Endothelial cell of umbilical vein (primary cell): ENCODE results near the gene CCN5. TPM values are rescaled to one million over a fixed set of nuclear protein-coding genes. Genes with fewer than 3 reads are reported as not detected.
"Not testable (repeated sequence)": the region's sequence is repeated elsewhere in the genome, so short reads cannot be mapped to it uniquely, and the experiment has no call there.

ENCODE experiments used
- BruUV-seq: library from RNA; stranded (reverse); fragments of 400-500 nt; replicated peaks from 2 replicates; lab custom pipeline; 2021; lab: Mats Ljungman, UMichigan
- CTCF ChIA-PET: fragments of 300-600, 350-600 bp; sonication (Branson Sonifier 250); formaldehyde crosslinking; loops from one replicate; lab custom pipeline; 2021; ENCODE audit warnings: antibody characterized with exemption, inconsistent platforms; lab: Charles Lee
- POLR2A ChIA-PET: fragments of 300-600, 350-600 bp; sonication (Branson Sonifier 250); formaldehyde crosslinking; loops from one replicate; lab custom pipeline; 2021; ENCODE audit warnings: antibody characterized with exemption, inconsistent platforms; lab: Charles Lee
- DNase-seq: peaks from one replicate; pipeline ENCODE4 v3.0.0-alpha.2; 2011; ENCODE audit warnings: low read depth, low spot score
- FAIRE-seq: peaks from 2 replicates; lab custom pipeline; 2011; peaks lifted over from hg19 to GRCh38; lab: Jason Lieb, UNC
- H2AFZ ChIP-seq: 2 replicates; pipeline ENCODE4 v1.6.0; 2012; ENCODE audit warnings: low read depth, low read length, control low read depth, inconsistent platforms
- H3K27ac ChIP-seq: 2 replicates; pipeline ENCODE4 v1.5.1; 2011; ENCODE audit warnings: low read depth, mild to moderate bottlenecking, control low read depth, low read length, moderate library complexity; ENCODE audit not compliant: insufficient read depth
- H3K27me3 ChIP-seq, 2 experiments: 2 replicates each; pipeline versions ENCODE4 v1.6.0 to v1.6.1; 2011; ENCODE audit warnings: low read length in 2 of 2, mixed read lengths in 1 of 2; ENCODE audit not compliant: control insufficient read depth in 2 of 2, insufficient read depth in 2 of 2
- H3K36me3 ChIP-seq, 2 experiments: 2 replicates in 1 of 2; 3 replicates in 1 of 2; pipeline ENCODE4 v1.5.1; 2011; ENCODE audit warnings: low read length in 2 of 2, mild to moderate bottlenecking in 1 of 2, moderate library complexity in 1 of 2; ENCODE audit not compliant: control insufficient read depth in 2 of 2, insufficient read depth in 2 of 2; ENCODE audit errors: extremely low read depth in 1 of 2
- H3K4me1 ChIP-seq: 3 replicates; pipeline ENCODE4 v1.5.1; 2011; ENCODE audit warnings: mild to moderate bottlenecking, low read length; ENCODE audit not compliant: control insufficient read depth, insufficient read depth; ENCODE audit errors: extremely low read depth
- H3K4me2 ChIP-seq: 2 replicates; pipeline ENCODE4 v1.6.1; 2011; ENCODE audit warnings: low read length, control low read depth, mixed read lengths; ENCODE audit not compliant: insufficient read depth
- H3K4me3 ChIP-seq, 3 experiments: fragments of 200-600 bp in 1 of 3; sonication (generic), shearing (Covaris generic) in 1 of 3; replicated peaks in 1 of 3; 2 replicates each; pipeline ENCODE4 v1.5.1; 2011 to 2016; ENCODE audit warnings: control low read depth in 3 of 3, low read length in 3 of 3, mild to moderate bottlenecking in 2 of 3, inconsistent platforms in 1 of 3, low read depth in 1 of 3, moderate library complexity in 1 of 3; ENCODE audit not compliant: insufficient read depth in 1 of 3
- H3K79me2 ChIP-seq: 2 replicates; pipeline ENCODE4 v1.6.0; 2012; ENCODE audit warnings: low read length, inconsistent platforms; ENCODE audit not compliant: control insufficient read depth, insufficient read depth
- H3K9ac ChIP-seq: replicated peaks from 2 replicates; pipeline ENCODE3; 2011; ENCODE audit warnings: low read length, control low read depth; ENCODE audit not compliant: insufficient read depth; ENCODE audit errors: extremely low read depth
- H3K9me1 ChIP-seq: replicated peaks from 3 replicates; pipeline ENCODE4 v1.6.0; 2011; ENCODE audit warnings: mild to moderate bottlenecking, low read length; ENCODE audit not compliant: control insufficient read depth, insufficient read depth; ENCODE audit errors: extremely low read depth
- H3K9me3 ChIP-seq: replicated peaks from 2 replicates; pipeline ENCODE4 v1.5.1; 2012; ENCODE audit warnings: low read length, inconsistent platforms; ENCODE audit not compliant: control insufficient read depth, insufficient read depth
- H4K20me1 ChIP-seq: replicated peaks from 2 replicates; pipeline ENCODE3; 2011; ENCODE audit warnings: mild to moderate bottlenecking, low read length; ENCODE audit not compliant: control insufficient read depth, insufficient read depth; ENCODE audit errors: extremely low read depth
- JUN ChIP-seq: IDR thresholded peaks from 2 replicates; pipeline ENCODE4 v1.6.1; 2011; ENCODE audit warnings: borderline replicate concordance, low read depth; ENCODE audit not compliant: insufficient read length, insufficient read depth
- POLR2A ChIP-seq: IDR thresholded peaks from 2 replicates; pipeline ENCODE4 v1.6.1; 2012; ENCODE audit warnings: low read depth, mild to moderate bottlenecking, control low read depth, low read length
- dilution Hi-C: fragments of 300-500 bp; cut with MboI; formaldehyde crosslinking; loops from one replicate; pipeline ENCODE4 v1.15.0; 2019; ENCODE audit warnings: low sequenced_read_pairs; ENCODE audit not compliant: extremely low pct_ligation_motif_present
- intact Hi-C: fragments of 100-400 bp; cut with micrococcal nuclease; formaldehyde crosslinking; loops from one replicate; pipeline ENCODE4 v1.10.0; 2022
- polyA plus RNA-seq, 4 experiments: library from polyadenylated mRNA; depleted of rRNA in 3 of 4; stranded (reverse) in 3 of 4; unstranded in 1 of 4; fragments of >200 nt; gene quantifications; 2 replicates each; pipeline versions ENCODE4 v1.2.1 to v1.2.3, GENCODE V29; 2011 to 2012; ENCODE audit warnings: missing spikeins in 1 of 4
- total RNA-seq: library from RNA; stranded (reverse); gene quantifications from 2 replicates; pipeline ENCODE4 v1.2.3, GENCODE V29; 2021

Gene CCN5
- total and polyA plus RNA-seq, 2 donors (not counting 3 experiments of a cell fraction or from before 2014, with no cell fraction given) = 0.03 TPM; not detected in 1

- no peak for FAIRE-seq
- TF ChIP-seq POLR2A (no peak), JUN (no peak)
Measured at GRCh38 chr20:44696315-44696714, 18.9 kb upstream of the CCN5 start.

GRCh38 chr20:44697041-44697440 is 18.1 kb upstream of the CCN5 start:
- H3K27ac ChIP-seq, H3K4me3 ChIP-seq, H3K9ac ChIP-seq, BruUV-seq, H3K27me3 ChIP-seq, dilution Hi-C loops, H3K36me3 ChIP-seq, DNase-seq, H3K79me2 ChIP-seq, H3K9me1 ChIP-seq, H2AFZ ChIP-seq, POLR2A ChIA-PET, FAIRE-seq, H4K20me1 ChIP-seq, intact Hi-C loops, H3K9me3 ChIP-seq, H3K4me2 ChIP-seq: not testable (repeated sequence)
- CTCF ChIA-PET = interaction anchor here (1.0 kb wide), 1 partner anchor 33 kb away, joined by 6 read pairs; no protein-coding TSS in a partner anchor
- peaks cover 28% of the 10 kb centered on the region for H3K4me1 ChIP-seq

More at GRCh38 chr20:44696315-44696714, 18.9 kb upstream of the CCN5 start:
- intact Hi-C loops = no loop called here
- no TSS peak for BruUV-seq
- H3K4me1 ChIP-seq = peaks cover 30% of the 10 kb centered on the region
- dilution Hi-C loops = no loop called here
- H3K9ac ChIP-seq = no peak overlapping the region
- H3K36me3 ChIP-seq = no peaks in the 10 kb centered on the region
- peaks cover 4% of the 10 kb centered on the region for H3K9me3 ChIP-seq
- no peak overlapping the region for H3K27ac ChIP-seq
- ChIA-PET CTCF (interaction anchor here (0.9 to 1.1 kb wide), 3 partner anchors 12 to 34 kb away, joined by 3 to 6 read pairs (median 4); no protein-coding TSS in a partner anchor), POLR2A (no interaction called here)
- no peaks in the 10 kb centered on the region for H3K27me3 ChIP-seq
- DNase-seq = no peak
- H3K79me2 ChIP-seq = no peaks in the 10 kb centered on the region
- H3K9me1 ChIP-seq = no peaks in the 10 kb centered on the region
- no peak overlapping the region for H3K4me2 ChIP-seq
- no peak overlapping the region for H2AFZ ChIP-seq
- no peaks in the 10 kb centered on the region for H4K20me1 ChIP-seq
- H3K4me3 ChIP-seq = no peak overlapping the region
